ENCODE results near the gene TLCD4.

GRCh38 chr1:95138223-95138622 lies 21.1 kb downstream of the TLCD4 start:
- no peak for TF ChIP-seq TAF1 (IDR thresholded peaks at IDR 0.05; ENCODE audit: borderline replicate concordance, insufficient read depth, low read length)
- no peak for TF ChIP-seq REST (IDR thresholded peaks at IDR 0.05; ENCODE audit: insufficient read depth in 1 of 2, low read depth in 2 of 2, low read length in 2 of 2)
- no peak for TF ChIP-seq POLR2AphosphoS5 (IDR thresholded peaks at IDR 0.05; ENCODE audit: low read depth, low read length)
- TF ChIP-seq SIN3A (IDR thresholded peaks at IDR 0.05; ENCODE audit: borderline replicate concordance, insufficient read depth, low read length) = no peak

Measured in PFSK-1 (cell line).